Stomach (tissue), 9 donors: ENCODE measurements around the gene GRB10. TPM values are rescaled to one million over a fixed set of nuclear protein-coding genes. Genes with fewer than 3 reads are reported as not detected.

Source experiments
- DNase-seq, 2 donors: peaks; one replicate each; pipeline versions ENCODE4 v3.0.0 to v3.0.0-alpha.2; 2013 to 2019
- H3K27ac ChIP-seq, 5 donors: fragments of 200-600 bp in 4 of 5; sonication (generic) in 4 of 5; one replicate each; pipeline ENCODE4 v1.5.1; 2013 to 2019; ENCODE audit warnings: mild to moderate bottlenecking in 1 of 5, moderate library complexity in 1 of 5
- H3K27me3 ChIP-seq, 3 donors: fragments of 200-600 bp; sonication (generic); one replicate each; pipeline ENCODE4 v1.5.1; 2017 to 2019; ENCODE audit warnings: mixed run types in 1 of 3
- H3K36me3 ChIP-seq, 4 donors: fragments of 200-600 bp; sonication (generic); 1 replicate in 3 of 4; 2 replicates in 1 of 4; pipeline ENCODE4 v1.5.1; 2016 to 2019
- H3K4me1 ChIP-seq, 4 donors: fragments of 200-600 bp; sonication (generic); one replicate each; pipeline ENCODE4 v1.5.1; 2016 to 2019
- H3K4me3 ChIP-seq, 4 donors: fragments of 200-600 bp; sonication (generic) in 3 of 4; one replicate each; pipeline ENCODE4 v1.5.1; 2016 to 2019; ENCODE audit warnings: mild to moderate bottlenecking in 1 of 4
- H3K9me3 ChIP-seq, 4 donors: fragments of 200-600 bp; sonication (generic); one replicate each; pipeline ENCODE4 v1.5.1; 2016 to 2019
- CTCF ChIP-seq, 7 experiments: fragments of 450-650 bp in 4 of 7; fragments of 200-600 bp in 3 of 7; sonication (generic) in 3 of 7; IDR thresholded peaks; one replicate each; pipeline ENCODE4 v1.5.1; 2016 to 2019; ENCODE audit warnings: antibody characterized with exemption in 7 of 7, control low read depth in 2 of 7, mild to moderate bottlenecking in 1 of 7
- EP300 ChIP-seq: sonication (generic); formaldehyde crosslinking; IDR thresholded peaks from one replicate; pipeline ENCODE4 v1.6.1; 2017; ENCODE audit warnings: antibody characterized with exemption
- POLR2A ChIP-seq, 4 donors: fragments of 450-650 bp; IDR thresholded peaks; one replicate each; pipeline ENCODE4 v1.6.1; 2016; ENCODE audit warnings: antibody characterized with exemption in 4 of 4, control low read depth in 2 of 4, mild to moderate bottlenecking in 1 of 4, moderate library complexity in 1 of 4
- POLR2AphosphoS5 ChIP-seq, 3 donors: sonication (generic); formaldehyde crosslinking; IDR thresholded peaks; one replicate each; pipeline ENCODE4 v1.6.1; 2016; ENCODE audit warnings: antibody characterized with exemption in 3 of 3
- WGBS, 5 donors: extraction: QIAGEN DNeasy Blood & Tissue Kit in 3 of 5; methylation state at CpG; one replicate each; pipeline versions ENCODE4 v1.1.5 to v1.1.7; 2013 to 2018; 5-methylcytosine and 5-hydroxymethylcytosine counted together
- intact Hi-C: fragments of 100-400 bp; cut with DNase I; formaldehyde crosslinking; loops from one replicate; pipeline ENCODE4 v1.15.1; 2023; ENCODE audit warnings: low total_unique reads
- polyA plus RNA-seq, 3 donors: library from polyadenylated mRNA; stranded (reverse); fragments of 200-250 nt; gene quantifications; one replicate each; pipeline ENCODE4 v1.2.3, GENCODE V29; 2013
- total RNA-seq, 5 donors: library from RNA; depleted of rRNA; stranded (reverse); fragments of >200 nt; gene quantifications; one replicate each; pipeline versions ENCODE4 v1.1.0 to v1.2.3, GENCODE V29; 2014 to 2016
- donor health status: healthy with polysubstance abuse.
- donor health status: Bipolar disorder and iron deficiency.
- donor health status: healthy.

Gene GRB10
- total and polyA plus RNA-seq, 8 donors: 10.2 to 84.9 (median 49.6) TPM

GRCh38 chr7:50696810-50697582 is 85.7 kb downstream of the GRB10 start:
- H3K4me3 ChIP-seq: no peak overlapping the region
- peaks cover 0 to 16% (median 7%) of the 10 kb centered on the region in 4 donors for H3K36me3 ChIP-seq
- no peaks in the 10 kb centered on the region for H3K27me3 ChIP-seq
- intact Hi-C loops: no loop called here
- WGBS, 5 donors: 67 to 81% (median 75%) methylated on average over 3 of the region's 3 CpGs
- peak overlapping the region in 3 of 5 donors; percentile 38 to 48 (median 43) for H3K27ac ChIP-seq
- H3K4me1 ChIP-seq: peaks cover 0 to 30% (median 20%) of the 10 kb centered on the region in 4 donors
- no peaks in the 10 kb centered on the region for H3K9me3 ChIP-seq
- DNase-seq: no peak
- TF ChIP-seq CTCF (IDR thresholded peaks at IDR 0.05) (peak in 4 of 7 experiments; percentile 27 to 51 (median 44)), POLR2AphosphoS5 (IDR thresholded peaks at IDR 0.05) (no peak), EP300 (no peak)

GRCh38 chr7:50695026-50695425 is 87.7 kb downstream of the GRB10 start:
- Histone ChIP-seq H3K4me3 (no peak overlapping the region), H3K27me3 (no peaks in the 10 kb centered on the region), H3K36me3 (peaks cover 0 to 4% (median 0%) of the 10 kb centered on the region in 4 donors), H3K9me3 (no peaks in the 10 kb centered on the region), H3K4me1 (peaks cover 0 to 30% (median 20%) of the 10 kb centered on the region in 4 donors), H3K27ac (no peak overlapping the region)
- intact Hi-C loops: no loop called here
- WGBS, 5 donors: 64 to 90% (median 84%) methylated on average over 2 of the region's 2 CpGs
- no peak for TF ChIP-seq EP300
- TF ChIP-seq CTCF (IDR thresholded peaks at IDR 0.05): no peak
- no peak for TF ChIP-seq POLR2AphosphoS5 (IDR thresholded peaks at IDR 0.05)
- TF ChIP-seq POLR2A (IDR thresholded peaks at IDR 0.05): no peak
- no peak for DNase-seq

- Histone ChIP-seq H3K9me3 (no peaks in the 10 kb centered on the region), H3K4me3 (no peak overlapping the region), H3K4me1 (peaks cover 0 to 33% (median 21%) of the 10 kb centered on the region in 4 donors), H3K27me3 (no peaks in the 10 kb centered on the region), H3K27ac (no peak overlapping the region), H3K36me3 (peaks cover 0 to 17% (median 7%) of the 10 kb centered on the region in 4 donors)
- 63 to 78% (median 72%) methylated on average over 8 of the region's 8 CpGs for WGBS, 5 donors
- DNase-seq: no peak
- TF ChIP-seq POLR2A (IDR thresholded peaks at IDR 0.05) (no peak), EP300 (no peak), POLR2AphosphoS5 (IDR thresholded peaks at IDR 0.05) (no peak), CTCF (IDR thresholded peaks at IDR 0.05) (no peak)
- intact Hi-C loops: no loop called here
Observed at GRCh38 chr7:50693455-50694130, 89.1 kb downstream of the GRB10 start.

- no peak overlapping the region for H3K4me3 ChIP-seq
- intact Hi-C loops: no loop called here
- no peak for DNase-seq
- TF ChIP-seq EP300: no peak
- no peak for TF ChIP-seq POLR2AphosphoS5 (IDR thresholded peaks at IDR 0.05)
- TF ChIP-seq CTCF (IDR thresholded peaks at IDR 0.05): no peak
- no peak for TF ChIP-seq POLR2A (IDR thresholded peaks at IDR 0.05)
- no peak overlapping the region for H3K27ac ChIP-seq
- H3K9me3 ChIP-seq: no peaks in the 10 kb centered on the region
- H3K4me1 ChIP-seq: peaks cover 0 to 38% (median 21%) of the 10 kb centered on the region in 4 donors
- 75 to 79% (median 77%) methylated on average over 11 of the region's 11 CpGs for WGBS, 5 donors
- no peaks in the 10 kb centered on the region for H3K27me3 ChIP-seq
- H3K36me3 ChIP-seq: peaks cover 0 to 29% (median 8%) of the 10 kb centered on the region in 4 donors
Observed at GRCh38 chr7:50690541-50691011, 92.1 kb downstream of the GRB10 start.
